ENCODE results near the gene DHDH.
"Not testable (repeated sequence)": the region's sequence is repeated elsewhere in the genome, so short reads cannot be mapped to it uniquely, and the experiment has no call there.

DHDH gene

DNA sequence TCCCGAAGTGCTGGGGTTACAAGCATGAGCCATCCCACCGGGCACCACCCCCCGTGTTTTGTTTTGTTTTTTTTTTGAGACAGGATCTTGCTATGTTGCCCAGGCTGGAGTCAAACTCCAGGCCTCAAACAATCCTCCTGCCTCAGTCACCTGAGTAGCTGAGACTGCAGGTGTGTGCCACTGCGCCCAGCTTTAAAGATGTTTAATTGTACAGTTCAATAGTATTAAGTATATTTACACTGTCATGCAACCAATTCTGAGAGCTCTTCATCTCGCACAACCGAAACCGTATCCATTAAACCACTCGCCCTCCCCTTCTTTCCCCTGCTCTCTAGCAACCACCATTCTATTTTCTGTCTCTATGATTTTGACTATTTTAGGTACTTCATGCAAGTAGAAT lies 17.7 kb upstream of the DHDH start:
- in situ Hi-C loops (cut with MboI; ENCODE audit: low sequenced_read_pairs): no loop called here

DNA sequence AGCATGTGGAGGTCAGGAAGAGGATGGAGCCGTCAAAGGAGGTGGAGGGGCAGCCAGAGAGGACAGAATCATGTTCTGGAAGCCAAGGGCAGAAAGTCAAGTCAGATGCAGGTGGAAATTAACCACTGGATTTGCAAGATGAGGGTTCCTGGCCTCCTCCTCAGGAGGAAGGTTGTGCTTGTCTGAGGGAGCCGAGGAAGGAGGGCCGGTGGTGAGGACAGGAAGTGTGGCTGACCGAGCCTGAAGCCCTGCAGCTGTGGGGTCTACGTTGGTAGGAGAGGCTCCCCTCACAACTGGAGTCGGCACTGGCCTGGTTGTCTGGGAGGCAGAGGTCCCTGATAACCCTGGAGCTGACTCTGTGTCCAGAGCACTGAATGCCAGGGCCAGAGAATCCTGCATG lies 15.4 kb upstream of the DHDH start:
- in situ Hi-C loops (cut with MboI; ENCODE audit: low sequenced_read_pairs): no loop called here

DNA sequence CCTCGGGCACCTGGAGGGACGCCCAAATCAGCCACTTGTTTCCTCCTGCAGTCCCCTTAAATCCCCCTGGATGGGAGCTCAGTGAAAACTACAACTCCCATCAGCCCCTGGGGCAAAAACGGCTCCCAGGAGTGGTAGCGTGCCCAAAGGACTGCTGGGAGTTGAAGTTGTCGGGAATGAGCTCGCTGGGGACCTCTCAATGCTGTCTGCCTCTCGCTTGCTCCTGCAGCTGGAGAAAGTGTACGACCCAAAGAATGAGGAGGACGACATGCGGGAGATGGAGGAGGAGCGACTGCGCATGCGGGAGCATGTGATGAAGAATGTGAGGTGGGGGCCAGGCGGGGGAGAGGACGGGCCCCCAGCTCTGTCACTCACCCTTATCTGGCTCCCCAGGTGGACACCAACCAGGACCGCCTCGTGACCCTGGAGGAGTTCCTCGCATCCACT lies 14.7 kb upstream of the DHDH start:
- in situ Hi-C loops (cut with MboI; ENCODE audit: low sequenced_read_pairs): no loop called here

DNA sequence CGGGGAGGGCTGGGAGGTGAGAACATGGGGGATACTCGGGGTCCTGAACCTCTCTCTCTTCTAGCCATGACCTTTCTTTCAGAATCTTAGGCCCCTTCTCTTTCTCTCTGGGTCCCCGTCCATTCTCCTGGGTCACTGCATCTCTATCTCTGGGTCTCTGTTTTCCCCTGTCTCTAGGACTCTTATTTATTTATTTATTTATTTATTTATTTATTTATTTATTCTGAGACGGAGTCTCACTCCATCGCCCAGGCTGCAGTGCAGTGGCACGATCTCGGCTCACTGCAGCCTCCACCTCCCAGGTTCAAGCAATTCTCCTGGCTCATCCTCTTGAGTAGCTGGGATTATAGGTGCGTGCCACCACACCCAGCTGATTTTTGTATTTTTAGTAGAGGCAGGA lies 14.2 kb upstream of the DHDH start:
- in situ Hi-C loops (cut with MboI; ENCODE audit: low sequenced_read_pairs): not testable (repeated sequence)

DNA sequence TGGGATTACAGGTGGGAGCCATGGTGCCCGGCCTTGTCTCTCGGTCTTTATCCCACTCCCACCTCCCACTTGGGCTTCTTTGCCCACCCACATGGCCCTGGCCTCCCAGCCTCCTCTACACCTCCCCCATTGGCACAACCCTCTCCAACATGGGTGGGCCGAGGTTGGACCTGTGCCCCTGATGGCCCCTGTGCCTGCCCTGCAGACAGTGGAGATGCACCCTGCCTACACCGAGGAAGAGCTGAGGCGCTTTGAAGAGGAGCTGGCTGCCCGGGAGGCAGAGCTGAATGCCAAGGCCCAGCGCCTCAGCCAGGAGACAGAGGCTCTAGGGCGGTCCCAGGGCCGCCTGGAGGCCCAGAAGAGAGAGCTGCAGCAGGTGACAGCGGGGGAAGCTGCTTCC lies 12.6 kb upstream of the DHDH start:
- in situ Hi-C loops (cut with MboI; ENCODE audit: low sequenced_read_pairs): no loop called here

DNA sequence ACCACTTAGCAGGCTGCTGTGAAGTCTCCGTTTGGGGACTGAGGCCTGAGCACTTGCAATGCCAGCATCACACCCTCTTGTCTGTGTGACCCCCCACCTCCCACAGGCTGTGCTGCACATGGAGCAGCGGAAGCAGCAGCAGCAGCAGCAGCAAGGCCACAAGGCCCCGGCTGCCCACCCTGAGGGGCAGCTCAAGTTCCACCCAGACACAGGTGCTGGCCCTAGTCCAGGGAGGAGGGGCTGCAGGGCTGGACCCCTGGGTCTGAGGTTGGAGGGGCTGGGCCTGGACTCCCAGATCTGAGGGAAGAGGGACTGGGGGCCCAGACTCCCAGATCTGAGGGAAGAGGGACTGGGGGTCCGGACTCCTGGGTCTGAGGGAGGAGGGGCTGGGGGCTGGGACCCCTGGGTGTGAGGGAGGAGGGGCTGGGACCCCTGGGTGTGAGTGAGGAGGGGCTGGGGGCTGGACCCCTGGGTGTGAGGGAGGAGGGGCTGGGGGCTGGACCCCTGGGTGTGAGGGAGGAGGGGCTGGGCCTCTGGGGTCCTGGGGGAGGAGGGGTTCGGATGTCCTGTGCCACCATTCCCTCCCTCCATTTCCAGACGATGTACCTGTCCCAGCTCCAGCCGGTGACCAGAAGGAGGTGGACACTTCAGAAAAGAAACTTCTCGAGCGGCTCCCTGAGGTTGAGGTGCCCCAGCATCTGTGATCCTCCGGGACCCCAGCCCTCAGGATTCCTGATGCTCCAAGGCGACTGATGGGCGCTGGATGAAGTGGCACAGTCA lies 11.6 kb upstream of the DHDH start:
- in situ Hi-C loops (cut with MboI; ENCODE audit: low sequenced_read_pairs): no loop called here

DNA sequence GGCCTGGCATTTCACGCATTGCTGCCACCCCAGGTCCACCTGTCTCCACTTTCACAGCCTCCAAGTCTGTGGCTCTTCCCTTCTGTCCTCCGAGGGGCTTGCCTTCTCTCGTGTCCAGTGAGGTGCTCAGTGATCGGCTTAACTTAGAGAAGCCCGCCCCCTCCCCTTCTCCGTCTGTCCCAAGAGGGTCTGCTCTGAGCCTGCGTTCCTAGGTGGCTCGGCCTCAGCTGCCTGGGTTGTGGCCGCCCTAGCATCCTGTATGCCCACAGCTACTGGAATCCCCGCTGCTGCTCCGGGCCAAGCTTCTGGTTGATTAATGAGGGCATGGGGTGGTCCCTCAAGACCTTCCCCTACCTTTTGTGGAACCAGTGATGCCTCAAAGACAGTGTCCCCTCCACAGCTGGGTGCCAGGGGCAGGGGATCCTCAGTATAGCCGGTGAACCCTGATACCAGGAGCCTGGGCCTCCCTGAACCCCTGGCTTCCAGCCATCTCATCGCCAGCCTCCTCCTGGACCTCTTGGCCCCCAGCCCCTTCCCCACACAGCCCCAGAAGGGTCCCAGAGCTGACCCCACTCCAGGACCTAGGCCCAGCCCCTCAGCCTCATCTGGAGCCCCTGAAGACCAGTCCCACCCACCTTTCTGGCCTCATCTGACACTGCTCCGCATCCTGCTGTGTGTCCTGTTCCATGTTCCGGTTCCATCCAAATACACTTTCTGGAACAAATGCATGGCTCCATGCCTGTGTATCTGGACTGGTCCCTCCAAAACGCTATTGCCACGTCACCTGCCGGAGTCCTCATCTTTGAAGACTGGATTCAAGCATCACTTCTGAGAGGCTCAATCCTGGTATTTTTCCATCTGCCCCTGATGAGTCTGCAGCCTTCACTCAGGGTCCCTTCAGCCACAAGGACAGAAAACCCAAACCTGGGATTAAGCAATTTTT lies 10.7 kb upstream of the DHDH start:
- in situ Hi-C loops (cut with MboI; ENCODE audit: low sequenced_read_pairs): no loop called here

DNA sequence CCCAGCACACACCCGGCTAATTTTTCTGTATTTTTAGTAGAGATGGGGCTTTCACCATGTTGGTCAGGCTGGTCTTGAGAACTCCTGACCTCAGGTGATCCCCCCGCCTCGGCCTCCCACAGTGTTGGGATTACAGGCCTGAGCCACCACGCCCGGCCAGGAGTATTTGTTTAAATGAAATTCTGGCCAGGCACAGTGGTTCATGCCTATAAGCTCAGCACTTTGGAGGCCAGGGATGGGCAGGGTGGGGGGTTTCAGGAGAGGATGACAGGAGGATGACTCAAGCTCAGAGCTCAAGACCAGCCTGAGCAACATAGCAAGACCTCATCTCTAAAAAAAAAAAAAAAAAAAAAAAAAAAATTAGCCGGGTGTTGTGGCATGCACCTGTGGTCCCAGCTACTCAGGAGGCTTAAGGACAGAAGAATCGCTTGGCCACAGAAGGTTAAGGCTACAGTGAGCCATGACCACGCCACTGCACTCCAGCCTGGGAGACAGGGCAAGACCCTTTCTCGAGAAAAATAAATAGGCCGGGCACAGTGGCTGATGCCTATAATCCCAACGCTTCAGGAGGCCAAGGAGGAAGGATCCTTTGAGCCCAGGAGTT lies 8.2 kb upstream of the DHDH start:
- in situ Hi-C loops (cut with MboI; ENCODE audit: low sequenced_read_pairs): no loop called here

DNA sequence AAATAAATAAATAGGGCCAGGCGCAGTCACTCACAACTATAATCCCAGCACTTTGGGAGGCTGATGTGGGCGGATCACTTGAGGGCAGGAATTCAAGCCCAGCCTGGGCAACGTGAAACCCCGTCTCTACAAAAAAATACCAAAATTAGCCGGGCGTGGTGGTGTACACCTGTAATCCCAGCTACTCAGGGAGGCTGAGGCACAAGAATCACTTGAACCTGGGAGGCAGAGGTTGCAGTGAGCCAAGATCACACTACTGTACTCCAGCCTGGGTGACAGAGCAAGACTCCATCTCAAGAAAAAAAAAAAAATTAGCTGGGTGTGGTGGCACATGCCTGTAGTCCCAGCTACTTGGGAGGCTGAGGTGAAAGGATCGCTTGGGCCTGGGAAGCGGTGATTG lies 7.6 kb upstream of the DHDH start:
- in situ Hi-C loops (cut with MboI; ENCODE audit: low sequenced_read_pairs): not testable (repeated sequence)

DNA sequence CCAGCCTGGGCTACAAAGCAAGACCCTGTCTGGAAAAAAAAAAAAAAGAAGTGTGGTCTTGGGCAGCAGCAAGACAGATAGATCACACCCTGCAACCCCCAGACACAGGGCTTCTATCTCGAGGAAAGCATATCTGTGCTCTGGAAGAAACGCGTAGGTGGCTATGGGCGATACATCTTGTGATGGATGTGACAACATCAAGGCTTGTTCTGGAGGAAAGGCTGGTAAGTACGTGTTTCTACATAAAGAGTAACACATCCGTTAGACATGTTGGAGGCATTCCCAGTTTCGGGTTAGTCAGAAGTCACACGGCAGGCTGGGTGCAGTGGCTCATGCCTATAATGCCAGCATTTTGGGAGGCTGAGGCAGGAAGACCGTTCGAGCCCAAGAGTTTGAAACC lies 6.6 kb upstream of the DHDH start:
- in situ Hi-C loops (cut with MboI; ENCODE audit: low sequenced_read_pairs): no loop called here

DNA sequence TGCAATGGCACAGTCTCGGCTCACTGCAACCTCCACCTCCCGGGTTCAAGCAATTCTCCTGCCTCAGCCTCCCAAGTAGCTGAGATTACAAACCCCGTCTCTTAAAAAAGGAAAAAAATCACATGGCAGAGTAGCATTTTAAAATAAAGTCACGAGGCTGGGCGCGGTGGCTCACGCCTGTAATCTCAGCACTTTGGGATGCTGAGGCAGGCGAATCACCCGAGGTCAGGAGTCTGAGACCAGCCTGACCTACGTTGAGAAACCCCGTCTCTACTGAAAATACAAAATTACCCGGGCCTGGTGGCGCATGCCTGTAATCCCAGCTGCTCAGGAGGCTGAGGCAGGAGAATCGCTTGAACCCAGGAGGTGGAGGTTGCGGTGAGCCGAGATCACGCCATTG lies 5.8 kb upstream of the DHDH start:
- in situ Hi-C loops (cut with MboI; ENCODE audit: low sequenced_read_pairs): not testable (repeated sequence)

DNA sequence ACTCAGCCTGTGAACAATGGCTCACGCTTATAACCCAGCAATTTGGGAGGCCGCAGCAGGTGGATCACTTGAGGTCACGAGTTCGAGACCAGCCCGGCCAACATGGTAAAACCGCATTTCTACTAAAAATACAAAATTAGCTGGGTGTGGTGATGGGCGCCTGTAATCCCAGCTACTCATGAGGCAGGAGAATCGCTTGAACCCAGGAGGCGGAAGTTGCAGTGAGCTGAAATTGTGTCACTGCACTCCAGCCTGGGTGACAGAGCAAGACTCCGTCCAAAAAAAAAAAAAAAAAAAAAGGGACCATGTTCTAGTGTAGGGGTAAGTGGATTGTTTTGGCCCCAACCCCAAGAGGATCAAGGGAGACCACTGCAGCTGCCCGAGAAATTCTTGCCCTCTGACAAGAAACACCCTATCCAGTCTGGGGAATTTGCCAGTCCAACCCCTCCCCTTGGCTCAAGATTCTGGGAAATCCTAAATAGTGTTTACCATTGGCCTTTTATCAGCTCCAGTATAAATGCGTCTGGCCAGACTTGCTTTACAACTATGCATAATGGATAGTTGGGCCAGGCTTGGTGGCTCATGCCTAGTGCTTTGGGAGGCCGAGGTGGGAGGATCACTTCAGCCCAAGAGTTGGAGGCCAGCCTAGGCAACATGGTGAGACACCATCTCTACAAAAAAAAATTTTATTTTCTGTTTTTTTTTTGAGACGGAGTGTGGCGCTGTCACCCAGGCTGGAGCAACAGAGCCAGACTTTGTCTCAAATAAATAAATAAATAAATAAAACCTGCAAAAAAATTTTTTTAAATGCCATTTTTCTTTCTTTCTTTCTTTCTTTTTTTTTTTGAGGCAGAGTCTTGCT lies 5.1 kb upstream of the DHDH start:
- in situ Hi-C loops (cut with MboI; ENCODE audit: low sequenced_read_pairs): no loop called here

DNA sequence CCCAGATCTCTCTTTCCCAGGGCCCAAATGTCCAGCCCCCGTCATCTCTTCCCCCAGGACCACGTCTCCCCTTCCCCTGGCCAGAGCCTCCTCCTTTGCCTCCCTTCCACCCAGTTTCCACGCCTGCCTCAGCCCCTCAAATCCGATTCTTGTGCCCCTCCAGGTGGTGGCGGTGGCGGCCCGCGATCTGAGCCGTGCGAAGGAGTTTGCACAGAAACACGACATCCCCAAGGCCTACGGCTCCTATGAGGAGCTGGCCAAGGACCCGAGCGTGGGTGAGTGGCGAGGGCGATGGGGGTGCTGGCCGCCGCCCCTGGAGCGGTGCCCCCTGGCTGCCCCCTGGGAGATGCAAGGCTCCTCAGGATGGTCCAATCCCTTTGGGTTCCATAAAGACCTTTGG lies 1.3 kb downstream of the DHDH start:
- in situ Hi-C loops (cut with MboI; ENCODE audit: low sequenced_read_pairs): no loop called here

DNA sequence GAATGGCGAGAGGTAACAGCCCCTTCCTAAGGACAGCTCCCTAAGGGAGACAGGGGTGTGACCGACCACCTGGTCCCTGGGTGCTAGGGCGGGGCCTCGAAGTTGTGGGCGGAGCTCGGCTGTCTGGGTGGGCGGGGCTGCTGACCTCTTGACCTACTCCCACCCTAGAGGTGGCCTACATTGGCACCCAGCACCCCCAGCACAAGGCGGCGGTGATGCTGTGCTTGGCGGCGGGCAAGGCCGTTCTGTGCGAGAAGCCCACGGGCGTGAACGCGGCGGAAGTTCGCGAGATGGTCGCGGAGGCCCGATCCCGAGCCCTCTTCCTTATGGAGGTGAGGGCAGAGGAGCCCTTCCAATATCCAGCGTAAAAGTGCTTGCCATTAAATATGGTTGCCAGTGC lies 2.4 kb downstream of the DHDH start:
- in situ Hi-C loops (cut with MboI; ENCODE audit: low sequenced_read_pairs): no loop called here

DNA sequence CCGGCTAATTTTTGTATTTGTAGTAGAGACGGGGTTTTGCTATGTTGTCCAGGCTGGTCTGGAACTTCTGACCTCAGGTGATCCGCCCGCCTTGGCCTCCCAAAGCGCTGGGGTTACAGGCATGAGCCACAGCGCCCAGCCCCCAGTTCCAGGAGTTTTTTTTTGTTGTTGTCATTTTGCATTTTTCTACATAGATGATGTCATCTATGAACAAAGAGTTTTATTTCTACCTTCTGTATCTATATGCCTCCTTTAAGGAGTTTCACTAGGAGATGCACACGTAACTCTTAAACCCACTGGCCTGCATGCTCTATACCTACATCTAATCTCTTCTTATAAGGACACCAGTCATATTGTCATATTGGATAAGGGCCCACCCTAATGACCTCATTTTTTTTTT lies 4.8 kb downstream of the DHDH start:
- in situ Hi-C loops (cut with MboI; ENCODE audit: low sequenced_read_pairs): no loop called here

DNA sequence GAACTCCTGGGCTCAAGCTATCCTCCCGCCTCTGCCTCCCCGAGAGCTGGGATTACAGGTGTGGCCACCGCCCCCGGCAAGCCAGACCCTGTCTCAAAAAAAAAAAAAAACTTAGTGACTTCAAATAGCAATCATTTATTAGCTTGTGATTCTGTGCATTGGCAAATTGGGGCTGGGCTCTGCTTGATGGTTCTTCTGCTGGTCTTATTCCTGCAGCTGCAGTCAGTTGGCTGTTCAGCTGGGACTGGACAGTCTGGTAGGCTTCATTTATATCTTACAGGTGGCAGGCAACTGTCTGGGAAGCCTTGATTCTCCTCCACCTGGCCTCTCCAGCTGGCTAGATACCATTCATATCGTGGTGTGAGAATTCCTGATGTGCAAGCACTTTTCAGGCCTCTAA lies 7.4 kb downstream of the DHDH start:
- in situ Hi-C loops (cut with MboI; ENCODE audit: low sequenced_read_pairs): no loop called here

DNA sequence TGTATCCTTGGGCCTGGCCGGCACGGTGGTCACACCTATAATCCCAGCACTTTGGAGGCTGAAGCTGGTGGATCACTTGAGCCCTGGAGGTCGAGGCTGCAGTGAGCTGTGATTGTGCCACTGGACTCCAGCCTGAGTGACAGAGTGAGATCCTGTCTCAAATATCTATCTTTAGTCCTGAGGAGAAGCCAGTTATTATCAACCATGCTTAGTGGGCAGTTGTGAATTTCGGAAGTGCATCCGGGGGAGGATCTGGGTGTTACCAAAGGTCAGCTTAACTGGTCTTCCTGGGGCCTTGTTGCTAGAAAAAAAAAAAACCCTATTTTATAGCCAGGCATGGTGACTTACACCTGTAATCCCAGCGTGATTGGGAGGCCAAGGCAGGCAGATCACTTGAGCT lies 9.6 kb downstream of the DHDH start:
- in situ Hi-C loops (cut with MboI; ENCODE audit: low sequenced_read_pairs): no loop called here

DNA sequence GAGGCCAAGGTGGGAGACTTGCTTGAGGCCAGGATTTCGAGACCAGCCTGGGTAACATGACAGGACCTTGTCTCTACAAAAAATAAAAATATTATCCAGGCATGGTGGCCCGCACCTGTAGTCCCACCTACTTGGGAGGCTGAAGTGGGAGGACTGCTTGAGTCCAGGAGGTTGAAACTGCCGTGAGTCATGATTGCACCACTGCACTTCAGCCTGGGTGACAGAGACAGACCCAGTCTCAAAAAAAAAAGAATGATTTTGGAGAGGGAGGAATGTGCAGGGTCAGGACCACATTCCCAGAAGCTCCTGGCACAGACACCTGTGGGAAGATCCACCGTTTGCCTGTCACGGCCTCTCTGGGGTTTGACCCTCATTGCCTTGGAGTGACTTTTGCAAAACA lies 11.9 kb downstream of the DHDH start:
- in situ Hi-C loops (cut with MboI; ENCODE audit: low sequenced_read_pairs): no loop called here

DNA sequence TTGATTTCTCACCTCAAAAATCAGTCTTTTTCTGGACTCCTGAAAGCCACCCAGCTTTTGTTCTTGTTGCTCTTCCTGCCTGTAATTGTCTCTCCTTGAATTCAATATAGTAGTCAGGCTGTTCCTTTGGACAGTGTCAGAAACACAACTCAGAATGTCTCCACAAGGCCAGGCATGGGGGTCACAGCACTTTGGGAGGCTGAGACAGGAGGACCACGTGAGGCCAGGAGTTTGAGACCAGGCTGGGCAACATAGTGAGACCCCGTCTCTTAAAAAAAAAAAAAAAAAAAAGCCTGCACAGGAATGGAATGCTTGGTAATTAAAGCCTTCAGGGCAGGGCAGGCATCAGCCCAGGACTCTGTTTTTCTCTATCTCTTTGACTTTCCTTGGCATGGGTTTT lies 12.3 kb downstream of the DHDH start:
- in situ Hi-C loops (cut with MboI; ENCODE audit: low sequenced_read_pairs): no loop called here

DNA sequence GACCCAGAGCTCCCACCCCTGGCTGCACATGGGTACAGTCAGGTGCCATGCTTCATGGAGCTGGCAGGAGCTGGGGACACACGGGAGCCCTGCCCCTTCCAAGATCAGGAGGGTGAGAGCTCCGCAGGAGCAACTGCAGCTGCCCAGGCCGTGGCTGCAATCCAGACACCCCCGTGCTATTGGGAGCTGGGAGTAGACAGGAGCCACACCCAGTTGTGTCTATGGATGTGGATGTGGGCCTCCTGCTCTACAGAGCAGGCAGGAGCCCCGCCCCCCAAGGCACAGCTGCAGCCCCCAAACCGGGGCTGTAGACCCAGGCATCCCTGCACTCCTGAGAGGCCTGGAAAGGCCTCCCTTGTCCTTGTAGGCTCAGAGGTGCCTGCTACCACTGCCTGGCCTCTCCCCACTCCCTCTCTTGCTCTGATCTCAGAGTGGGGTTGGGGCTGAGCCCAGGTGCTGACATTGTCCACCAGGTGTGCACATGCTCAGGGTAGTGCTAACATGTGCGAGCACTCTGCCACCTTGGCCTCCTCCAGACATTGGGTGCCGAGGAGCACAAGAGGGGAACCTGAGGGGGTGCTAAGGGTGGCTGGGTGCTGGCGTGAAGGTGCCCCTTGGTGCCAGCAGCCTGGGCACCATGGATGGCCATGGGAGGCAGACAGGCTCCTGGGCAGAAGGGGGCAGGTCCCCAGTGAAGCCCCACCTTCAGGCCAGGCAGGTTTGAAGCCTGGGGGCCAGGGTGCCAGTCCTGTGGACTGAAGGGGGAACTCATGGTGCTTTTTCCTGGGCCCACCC lies 13.2 kb downstream of the DHDH start:
- in situ Hi-C loops (cut with MboI; ENCODE audit: low sequenced_read_pairs): no loop called here

All from hTERT RPE-1 (cell line).